GM19468 (cell line): ENCODE measurements around the gene CHAC1.
"Not testable (repeated sequence)": the region's sequence is repeated elsewhere in the genome, so short reads cannot be mapped to it uniquely, and the experiment has no call there.

Source experiments
- ATAC-seq: cut with Tn5 transposase; IDR thresholded peaks from one replicate; pipeline ENCODE4 v1.9.1; 2021; ENCODE audit warnings: mild to moderate bottlenecking, moderate library complexity, moderate number of reproducible peaks; ENCODE audit not compliant: unreplicated experiment; ENCODE audit errors: extremely low read depth

CHAC1 gene

DNA sequence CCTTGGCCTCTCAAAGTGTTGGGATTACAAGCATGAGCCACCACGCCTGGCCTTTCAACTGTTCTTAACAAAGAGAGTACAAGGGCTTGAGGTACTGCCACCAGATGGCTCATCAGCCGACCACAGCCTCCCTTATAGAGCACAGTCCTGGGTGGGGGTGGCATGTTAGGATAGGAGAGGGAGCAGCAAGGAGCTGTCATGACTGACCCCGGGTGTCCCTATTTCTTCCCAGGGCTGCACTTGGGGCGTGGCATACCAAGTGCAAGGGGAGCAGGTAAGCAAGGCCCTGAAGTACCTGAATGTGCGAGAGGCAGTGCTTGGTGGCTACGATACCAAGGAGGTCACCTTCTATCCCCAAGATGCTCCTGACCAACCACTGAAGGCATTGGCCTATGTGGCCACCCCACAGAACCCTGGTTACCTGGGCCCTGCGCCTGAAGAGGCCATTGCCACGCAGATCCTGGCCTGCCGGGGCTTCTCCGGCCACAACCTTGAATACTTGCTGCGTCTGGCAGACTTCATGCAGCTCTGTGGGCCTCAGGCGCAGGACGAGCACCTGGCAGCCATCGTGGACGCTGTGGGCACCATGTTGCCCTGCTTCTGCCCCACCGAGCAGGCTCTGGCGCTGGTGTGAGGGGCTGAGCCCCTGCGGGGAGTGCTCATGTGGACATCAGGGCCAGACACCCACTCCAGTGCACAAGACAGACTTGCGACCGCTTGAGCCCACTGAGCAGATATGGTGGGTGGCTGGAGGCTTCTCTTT, 2.1 kb downstream of the CHAC1 start:
- no peak for ATAC-seq

DNA sequence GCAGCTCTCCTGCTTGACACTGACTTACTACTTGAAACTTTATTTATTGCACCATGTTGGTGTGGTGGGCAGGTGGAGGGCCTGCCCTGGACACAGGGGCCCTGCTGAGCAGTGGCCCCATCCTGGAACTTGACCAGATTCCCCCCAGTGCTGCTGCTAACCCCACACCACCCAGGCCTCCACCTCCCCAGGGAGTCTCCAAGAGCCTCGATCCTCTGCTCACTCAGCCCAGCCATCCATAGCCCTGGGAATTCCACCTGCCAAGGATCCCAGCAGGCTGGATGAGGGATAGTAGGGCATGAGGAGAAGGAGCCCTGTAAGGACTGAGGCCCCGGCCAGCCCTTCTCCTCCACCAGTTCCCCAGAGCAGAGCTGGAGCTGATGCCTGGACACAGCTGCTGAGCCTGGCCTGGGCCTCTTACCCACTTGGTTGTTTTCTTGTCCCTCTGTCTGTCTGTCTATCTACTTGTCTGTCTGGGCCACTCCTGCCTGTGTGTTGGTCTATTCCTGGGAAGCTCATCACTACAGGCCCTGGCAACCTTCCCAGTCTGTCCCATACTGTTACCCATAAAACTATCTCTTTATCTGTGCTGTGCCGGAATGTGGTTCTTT, 2.8 kb downstream of the CHAC1 start:
- no peak for ATAC-seq

DNA sequence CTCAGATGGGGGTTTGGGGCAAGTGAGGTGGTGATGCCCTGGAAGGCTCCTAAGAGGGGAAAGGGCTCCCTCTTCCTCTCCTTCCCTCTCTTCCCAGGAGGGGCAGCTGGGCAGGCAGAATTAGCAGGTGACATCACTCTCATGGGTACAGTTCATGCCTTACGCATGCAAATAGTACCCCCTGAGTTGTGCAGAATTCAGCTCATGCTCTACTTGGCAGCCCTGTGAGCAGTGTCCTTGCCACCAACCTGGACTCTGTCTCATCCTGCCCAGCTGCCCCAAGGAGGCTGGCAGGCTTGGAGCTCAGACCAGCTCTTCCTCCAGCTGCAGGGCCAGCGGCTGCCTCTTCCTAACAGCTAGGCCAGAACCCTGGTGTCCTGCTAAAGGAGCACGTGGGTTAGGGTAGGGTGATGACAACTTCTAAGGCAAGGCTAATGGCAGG, 3.3 kb downstream of the CHAC1 start:
- no peak for ATAC-seq

DNA sequence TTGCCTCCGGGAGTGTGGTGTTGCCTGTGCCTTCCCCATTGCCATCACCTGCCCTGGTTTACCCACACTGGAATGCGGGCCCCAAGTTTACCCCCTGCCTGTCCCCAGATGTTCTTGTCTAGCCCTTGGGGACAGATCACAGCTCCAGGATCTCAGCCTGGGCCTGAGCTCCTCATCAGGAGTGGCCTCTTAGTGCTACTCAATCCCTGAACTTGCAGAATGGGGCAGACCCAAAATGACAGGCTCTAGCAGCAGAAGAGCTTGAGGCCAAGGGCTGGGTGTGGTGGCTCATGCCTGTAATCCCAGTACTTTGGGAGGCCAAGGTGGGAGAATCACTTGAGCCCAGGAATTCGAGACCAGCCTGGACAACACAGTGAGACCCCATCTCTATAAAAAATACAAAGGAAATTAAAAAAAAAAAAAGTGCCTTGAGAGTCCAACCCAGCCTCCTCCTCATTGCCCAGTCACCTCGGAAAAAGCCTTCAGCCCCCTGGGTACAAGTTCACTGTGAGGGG, 3.8 kb downstream of the CHAC1 start:
- ATAC-seq, result no peak

DNA sequence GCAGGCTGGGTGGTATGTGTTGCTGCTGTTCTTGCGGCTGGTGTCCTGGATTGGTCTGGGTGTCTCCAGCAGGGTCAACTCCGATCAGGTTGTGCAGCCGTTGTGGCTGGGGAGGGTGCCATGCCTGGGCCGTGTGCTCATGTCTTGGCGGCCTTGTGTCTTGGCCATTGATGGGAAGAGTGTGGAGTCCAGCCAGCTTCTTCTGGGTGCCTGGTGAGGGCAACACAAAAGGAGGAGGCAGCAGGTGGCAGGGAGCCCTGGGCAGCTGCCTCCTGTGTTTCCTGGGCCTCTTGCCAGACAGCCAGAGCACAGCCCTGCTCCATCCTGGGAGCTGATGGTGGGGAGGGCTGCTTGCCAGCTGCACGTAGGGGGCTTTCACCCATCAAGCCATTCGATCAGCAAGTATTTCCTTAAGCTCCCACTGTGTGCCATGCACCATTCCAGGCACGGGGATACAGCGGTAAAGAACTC, 4.3 kb downstream of the CHAC1 start:
- ATAC-seq, result no peak

DNA sequence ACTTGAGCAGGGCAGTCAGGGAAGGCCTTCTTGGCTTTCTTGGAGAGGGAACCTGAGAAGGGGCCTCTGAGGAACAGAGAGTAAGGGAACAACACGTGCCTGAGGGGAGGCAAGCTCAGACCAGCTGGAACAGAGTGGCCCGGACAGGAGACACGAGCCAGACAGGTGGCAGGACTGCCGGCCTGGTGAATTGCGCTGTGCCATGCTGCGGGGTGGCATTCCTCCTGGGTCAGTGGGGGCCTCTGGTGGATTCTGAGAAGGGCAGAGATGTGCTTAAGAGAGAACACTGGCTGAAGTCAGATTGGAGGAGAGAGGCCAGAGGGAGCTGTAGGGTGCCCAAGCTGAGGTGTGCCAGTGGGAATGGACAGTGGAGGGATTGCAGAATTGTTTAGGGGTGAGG, 4.9 kb downstream of the CHAC1 start:
- ATAC-seq, result no peak

DNA sequence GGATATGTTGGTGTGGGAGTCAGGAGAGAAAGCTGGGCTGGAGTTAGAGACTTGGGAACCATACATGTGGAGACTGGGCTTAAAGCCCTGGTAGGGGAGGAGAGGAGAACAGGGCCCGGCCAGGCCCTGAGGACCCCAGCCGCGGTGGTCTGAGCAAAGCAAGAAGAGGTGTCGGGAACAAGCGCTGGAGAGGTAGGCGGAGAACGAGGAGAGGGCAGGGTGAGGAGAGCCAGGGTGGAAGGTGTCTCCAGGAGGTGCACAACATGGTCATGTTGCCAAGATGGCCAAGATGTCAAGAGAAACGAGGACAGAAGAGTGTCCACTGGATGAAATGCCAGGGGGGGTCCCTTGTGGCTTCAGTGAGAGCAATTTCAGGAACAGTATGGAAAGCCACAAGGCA, 5.5 kb downstream of the CHAC1 start:
- no peak for ATAC-seq

DNA sequence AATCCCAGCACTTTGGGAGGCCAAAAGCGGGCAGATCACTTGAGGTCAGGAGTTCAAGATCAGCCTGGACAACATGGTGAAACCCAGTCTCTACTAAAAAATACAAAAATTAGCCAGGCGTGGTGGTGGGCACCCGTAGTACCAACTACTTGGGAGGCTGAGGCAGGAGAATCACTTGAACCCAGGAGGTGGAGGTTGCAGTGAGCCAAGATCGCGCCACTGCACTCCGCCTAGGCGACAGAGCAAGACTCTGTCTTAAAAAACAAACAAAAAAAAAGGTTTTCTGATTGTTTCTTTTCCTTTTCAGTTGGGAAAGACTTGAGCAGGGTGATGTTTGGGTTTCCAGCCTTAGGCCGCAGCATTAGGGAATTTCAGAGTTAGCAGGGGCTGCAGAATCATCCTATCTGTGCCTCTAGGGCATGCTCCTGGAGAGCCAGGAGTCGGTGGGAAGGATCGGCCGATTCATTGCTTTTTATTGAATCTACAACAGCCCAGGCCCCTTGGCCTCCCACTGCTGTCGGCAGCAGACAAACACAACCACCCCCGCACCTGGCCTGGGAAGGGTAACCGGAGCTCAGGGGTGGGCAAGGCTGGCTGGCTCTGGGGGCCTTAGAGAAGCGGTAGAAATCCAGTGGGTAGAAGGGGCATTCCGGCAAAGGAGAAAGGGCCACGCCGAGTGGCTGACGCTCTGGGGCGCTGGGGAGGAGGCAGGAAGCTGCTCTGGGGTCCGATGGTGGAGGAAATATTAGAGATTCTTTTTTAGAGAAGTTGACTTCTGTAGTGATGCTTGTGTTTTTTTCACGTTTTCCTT, 6.3 kb downstream of the CHAC1 start:
- ATAC-seq, result no peak

DNA sequence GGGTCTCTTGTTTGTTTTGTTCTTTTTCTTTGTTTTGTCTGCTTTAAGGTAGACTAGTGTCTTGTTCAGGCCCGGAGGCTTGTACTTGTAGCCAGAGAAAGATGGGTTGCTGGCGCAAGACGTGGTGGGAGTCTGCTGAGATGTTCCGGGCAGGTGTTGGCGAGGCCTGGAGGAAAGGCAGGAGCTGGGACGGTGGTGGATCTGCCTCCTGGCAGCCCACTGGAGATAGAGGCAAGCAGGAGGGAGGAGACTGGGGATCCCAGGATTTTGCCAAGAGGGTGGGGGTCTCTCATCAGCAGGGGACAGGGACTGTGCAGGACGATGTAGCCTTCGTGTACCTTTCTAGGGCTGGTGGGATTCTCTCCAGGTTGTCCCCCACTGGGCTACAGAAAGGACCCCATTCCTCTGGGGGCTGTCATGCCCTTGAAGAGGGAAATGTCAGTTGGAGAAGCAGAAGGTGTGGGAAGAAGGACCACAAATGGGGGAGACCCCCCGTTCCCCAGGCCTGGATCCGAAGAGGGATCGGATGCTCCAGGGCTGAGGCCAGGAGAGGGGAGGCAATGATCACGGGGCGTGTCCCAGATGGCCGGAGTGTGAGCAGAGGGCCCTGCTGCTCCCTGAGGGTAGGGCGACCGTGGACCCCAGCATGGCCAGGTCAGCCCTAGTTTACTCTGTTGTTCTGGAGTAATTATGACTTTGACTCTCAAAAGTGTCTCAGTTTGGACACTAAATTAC, 7.0 kb downstream of the CHAC1 start:
- no peak for ATAC-seq

DNA sequence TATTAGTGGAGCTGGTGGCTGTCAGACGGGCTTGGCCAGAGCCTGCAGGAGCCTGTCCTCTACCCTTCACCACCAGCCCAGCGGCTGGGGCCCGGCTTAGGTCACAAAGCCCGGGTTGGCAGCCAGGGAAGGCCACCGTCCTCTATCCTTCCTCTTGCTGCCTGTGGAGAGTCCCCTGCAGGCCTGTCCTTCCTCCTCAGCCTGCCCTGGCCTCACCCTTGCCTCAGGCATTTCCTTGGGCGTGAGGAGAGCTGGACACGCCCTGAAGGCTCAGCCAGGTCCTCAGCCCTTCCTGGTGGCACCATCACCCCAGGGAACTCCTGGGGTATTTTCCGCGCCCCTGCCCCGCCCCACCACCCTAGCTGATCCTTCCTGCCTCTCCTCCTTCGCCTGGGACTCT, 7.7 kb downstream of the CHAC1 start:
- no peak for ATAC-seq

DNA sequence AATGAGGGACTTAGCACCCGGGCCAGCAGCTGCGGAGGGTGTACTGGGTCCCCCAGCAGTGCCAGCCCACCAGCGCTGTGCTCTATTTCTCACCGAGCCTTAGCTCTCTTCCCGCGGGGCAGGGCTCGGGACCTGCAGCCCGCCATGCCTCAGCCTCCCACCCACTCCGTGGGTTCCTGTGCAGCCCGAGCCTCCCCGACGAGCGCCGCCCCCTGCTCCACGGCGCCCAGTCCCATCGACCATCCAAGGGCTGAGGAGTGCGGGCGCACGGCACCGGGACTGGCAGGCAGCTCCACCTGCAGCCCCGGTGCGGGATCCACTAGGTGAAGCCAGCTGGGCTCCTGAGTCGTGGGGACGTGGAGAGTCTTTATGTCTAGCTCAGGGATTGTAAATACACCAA, 8.5 kb downstream of the CHAC1 start:
- ATAC-seq, result not testable (repeated sequence)

DNA sequence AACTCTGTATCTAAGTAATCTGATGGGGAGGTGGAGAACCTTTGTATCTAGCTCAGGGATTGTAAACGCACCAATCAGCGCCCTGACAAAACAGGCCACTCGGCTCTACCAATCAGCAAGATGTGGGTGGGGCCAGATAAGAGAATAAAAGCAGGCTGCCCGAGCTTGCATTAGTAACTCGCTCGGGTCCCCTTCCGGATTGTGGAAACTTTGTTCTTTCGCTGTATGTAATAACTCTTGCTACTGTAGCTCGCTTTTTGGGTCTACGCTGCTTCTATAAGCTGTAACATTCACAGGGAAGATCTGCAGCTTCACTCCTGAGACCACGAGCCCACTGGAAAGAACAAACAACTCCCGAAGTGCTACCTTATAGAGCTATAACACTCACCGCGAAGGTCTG, 9.0 kb downstream of the CHAC1 start:
- not testable (repeated sequence) for ATAC-seq

DNA sequence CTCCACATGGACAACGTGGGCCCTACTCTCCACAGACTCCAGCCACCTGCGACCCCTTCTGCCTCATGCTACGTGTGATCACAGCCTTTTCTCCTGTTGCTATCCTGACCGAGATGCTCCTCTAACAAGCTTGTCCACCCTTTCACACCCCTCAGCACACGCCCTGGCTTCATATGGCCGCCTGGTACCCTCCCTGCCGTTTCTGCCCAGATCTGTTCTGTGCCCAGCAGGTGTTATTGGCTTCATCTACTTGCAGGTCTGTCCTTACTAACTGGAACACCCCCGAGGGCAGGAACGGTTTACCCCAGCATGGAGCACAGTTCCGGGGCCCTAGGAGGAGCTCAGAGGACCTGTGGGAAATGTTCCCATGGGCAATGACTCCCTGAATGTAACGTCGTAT, 9.9 kb downstream of the CHAC1 start:
- no peak for ATAC-seq

DNA sequence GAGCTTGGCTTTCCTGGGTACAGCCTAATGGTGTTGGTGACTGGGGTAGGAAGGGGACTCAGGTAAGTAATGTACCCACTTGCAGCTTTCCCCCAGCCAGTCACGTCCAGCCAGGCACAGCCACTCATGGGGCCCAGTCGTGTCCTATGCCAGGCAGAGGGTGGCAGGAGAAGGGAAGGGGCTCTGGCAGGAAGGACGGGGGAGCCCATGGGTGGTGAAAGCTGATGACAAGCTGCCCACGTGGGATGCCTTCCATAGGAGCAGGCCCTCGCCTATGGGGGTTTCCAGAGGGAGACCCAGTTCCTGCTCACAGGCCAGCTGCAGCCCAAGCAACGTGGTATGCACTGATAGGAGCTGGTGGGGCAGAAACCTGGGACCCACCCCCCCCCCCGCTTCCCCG, 10.7 kb downstream of the CHAC1 start:
- no peak for ATAC-seq

DNA sequence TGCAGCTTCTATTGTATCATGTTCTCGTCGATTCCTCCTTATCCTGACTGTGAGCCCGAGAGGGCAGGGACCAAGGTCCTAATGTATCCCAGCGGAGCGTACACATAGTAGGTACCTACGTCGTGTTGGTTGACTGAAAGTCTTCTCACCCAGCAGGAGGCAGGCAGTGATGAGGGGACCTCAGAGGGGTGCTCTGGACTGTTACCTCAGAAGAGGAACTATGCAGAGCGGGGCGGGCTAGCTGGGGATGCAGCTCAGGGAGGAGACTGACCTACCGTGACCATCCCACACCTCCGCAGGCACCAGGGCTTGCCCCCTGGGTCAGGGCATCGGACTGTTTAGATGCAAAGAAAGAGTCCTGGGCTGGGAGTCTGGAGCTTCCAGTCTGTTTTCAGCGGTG, 11.4 kb downstream of the CHAC1 start:
- no peak for ATAC-seq

DNA sequence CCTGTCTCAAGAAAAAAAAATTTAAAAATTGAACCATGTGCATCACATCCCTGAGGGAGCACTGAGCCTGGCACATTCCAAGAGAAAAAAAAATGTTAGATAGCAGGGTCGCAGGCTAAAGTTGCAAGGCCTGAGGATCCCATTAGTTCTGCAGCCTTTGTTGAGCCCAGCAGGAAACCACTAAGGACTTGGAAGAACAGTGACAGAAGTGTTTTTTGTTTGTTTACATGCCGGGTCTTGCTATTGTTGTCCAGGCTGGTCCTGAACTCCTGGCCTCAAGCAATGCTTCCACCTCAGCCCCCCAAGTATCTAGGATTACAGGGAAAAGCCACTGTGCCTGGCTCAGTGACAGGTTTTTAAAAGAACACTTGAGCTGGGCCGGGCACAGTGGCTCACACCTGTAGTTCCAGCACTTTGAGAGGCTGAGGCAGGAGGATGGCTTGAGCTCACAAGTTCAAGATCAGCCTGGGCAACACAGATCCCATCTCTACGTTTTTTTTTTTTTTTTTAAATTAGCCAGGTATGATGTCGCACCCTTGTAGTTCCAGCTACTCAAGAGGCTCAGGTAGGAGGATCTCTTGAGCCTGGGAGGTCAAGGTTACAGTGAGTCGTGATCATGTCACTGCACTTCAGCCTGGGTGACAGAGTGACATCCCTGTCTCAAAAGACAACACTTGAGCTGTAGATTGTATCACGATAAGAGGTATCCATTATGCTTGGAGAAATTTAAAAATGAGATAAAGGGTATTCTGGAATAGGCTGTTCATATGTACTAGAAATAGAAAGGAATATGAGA, 15.2 kb downstream of the CHAC1 start:
- ATAC-seq, result no peak

DNA sequence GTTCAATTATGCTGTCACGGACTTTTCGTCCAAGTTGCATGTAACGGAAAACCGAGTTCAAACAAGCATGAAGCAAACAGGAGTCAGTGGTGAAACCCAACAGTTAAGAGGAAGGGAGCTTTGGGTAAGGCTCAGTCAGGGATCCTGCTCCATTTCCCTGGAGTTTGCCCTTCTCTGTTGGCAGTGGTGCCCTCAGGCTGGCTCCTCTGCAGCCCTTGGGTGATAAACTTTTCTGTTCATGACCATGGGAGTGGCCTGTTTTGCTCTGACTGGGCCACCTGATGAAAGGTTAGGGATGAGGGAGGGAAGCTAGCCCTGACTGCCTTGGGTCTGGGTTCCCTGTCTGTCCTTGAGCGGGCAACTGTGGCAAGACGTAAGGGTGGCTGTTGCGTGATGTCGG, 16.1 kb downstream of the CHAC1 start:
- ATAC-seq, result no peak

DNA sequence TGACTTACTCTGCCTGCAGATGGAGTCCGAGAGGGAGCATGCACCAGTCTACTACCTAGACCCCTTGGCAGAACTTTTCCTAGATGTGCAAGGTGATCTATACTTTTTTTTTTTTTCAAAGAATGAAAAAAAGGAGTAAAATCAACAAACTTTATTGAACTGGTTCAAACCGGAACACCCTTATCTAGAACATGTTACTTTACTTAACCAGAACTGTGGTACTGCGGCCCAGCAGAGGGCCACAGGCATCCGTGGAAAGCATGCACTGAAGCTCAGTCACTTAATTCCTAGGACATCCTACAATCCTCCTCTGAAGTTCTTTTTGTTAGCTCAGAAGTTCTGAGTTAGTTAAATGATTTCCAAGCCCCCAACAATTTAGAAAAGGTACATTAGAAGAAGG, 21.6 kb downstream of the CHAC1 start:
- no peak for ATAC-seq

DNA sequence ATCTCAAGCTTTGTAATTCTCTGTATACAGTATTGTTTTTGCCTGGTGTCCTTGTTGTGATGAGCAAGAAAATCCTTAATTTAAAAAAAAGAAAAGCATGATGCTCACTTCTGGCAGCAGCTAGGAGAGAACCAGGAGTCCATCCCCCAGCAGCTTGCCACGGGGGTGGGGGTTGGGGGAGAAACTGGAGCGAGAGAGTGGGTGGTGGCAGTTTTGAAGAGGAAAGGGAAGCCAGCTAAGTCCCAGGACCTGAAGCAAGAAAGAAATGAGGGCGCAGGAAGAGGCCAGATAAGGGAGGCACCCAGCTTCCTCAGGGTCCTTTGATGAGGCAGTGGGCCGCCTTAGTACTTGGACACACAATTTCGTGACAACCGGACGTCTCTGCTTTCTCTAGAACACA, 23.5 kb downstream of the CHAC1 start:
- ATAC-seq, result no peak
